NCI-H2227 (cell line): ENCODE results near the gene ANKRD44.
"Not testable (repeated sequence)": the region's sequence is repeated elsewhere in the genome, so short reads cannot be mapped to it uniquely, and the experiment has no call there.

Source experiments
- DNase-seq: peaks from one replicate; lab custom pipeline; 2025; ENCODE audit not compliant: unreplicated experiment; lab: John Stamatoyannopoulos, UW

Gene ANKRD44

GRCh38 chr2:197240018-197240417, 70.6 kb downstream of the ANKRD44 start:
- not testable (repeated sequence) for DNase-seq

DNA sequence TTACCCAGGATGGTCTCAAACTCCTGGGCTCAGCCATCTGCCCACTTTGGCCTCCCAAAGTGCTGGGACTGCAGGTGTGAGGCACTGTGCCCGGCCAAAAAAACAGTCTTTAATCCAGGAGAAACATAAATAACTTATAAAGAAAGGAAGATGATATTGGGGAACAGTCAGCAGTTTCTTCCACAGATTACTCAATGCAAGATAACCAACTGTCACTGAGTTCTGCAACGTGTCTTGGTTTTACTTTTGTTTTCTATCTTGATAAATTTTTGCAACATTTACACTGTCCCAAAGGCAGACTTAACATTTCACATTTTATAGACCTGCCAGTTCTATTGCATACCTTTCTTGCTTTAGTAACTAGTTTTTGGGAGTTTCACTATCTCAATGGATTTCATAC, 71.1 kb downstream of the ANKRD44 start:
- no peak for DNase-seq

DNA sequence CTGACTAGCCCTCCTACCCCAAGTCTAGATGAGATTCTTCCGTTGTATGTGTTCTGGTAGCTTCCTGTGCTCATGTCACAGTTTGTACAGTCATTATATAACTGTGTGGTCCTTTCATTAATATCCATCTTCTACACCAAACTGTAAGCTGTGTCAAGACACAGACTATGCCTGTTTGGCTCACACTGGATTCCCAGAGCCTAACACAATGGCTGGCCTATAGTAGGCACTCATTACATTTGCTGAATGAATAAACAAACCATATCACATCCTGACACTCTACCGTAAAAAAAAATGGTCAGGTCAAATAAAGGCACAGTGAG, 72.6 kb downstream of the ANKRD44 start:
- no peak for DNase-seq

DNA sequence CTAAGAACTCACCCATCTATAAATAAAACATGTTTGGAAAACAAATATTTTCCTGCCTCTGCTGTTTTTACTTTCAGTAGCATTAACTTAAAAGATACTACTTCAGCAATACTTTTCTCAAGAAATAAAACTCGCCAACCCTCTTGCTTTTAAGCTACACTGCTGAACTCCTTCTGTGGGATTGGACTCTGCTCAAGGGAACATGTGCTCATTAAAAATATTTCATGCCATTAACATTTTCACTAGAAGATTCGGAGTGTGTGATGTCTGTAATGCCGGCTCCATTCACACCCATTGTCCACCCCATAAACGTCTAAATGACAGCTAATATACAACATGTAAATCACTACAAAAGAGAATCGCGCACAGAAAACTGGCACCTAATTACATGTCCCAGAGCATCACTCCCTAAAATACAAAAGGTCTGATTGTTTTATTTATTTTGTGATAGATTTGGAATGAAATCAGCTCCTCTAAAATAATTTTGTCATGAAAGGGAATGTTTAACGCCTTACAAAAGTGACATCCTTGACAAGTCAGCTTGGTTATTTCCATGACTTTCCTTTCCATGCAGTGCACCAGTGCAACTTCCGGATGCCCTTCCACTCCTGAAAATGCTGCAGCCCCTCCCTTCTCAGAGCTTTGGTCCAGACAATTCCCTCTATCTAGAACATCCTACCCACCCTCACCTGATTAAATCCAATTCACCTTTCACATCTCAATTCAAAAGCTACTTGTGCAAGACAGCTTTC, 73.1 kb downstream of the ANKRD44 start:
- no peak for DNase-seq

- no peak for DNase-seq
Observed at GRCh38 chr2:197236816-197237215, 73.8 kb downstream of the ANKRD44 start.

DNA sequence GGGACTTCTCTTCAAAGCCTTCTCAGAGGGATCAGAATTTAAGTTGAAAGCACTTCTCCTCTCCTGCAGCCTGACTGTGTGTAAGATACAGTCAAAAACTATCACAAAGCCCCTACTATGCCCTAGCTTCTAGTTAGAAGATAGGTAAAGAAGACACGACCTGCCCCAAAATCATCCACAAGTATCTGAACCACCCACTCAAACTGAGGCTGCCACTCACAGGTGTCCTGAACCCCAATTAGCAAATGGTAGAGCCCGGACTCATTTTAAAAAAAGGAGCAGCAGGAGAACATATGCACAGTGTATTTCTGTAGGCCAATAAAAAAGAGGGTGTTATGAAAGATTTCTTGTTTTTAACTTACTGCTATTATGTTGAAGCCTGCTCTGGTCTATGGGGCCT, 74.4 kb downstream of the ANKRD44 start:
- no peak for DNase-seq

GRCh38 chr2:197235711-197236110, 74.9 kb downstream of the ANKRD44 start:
- no peak for DNase-seq

DNA sequence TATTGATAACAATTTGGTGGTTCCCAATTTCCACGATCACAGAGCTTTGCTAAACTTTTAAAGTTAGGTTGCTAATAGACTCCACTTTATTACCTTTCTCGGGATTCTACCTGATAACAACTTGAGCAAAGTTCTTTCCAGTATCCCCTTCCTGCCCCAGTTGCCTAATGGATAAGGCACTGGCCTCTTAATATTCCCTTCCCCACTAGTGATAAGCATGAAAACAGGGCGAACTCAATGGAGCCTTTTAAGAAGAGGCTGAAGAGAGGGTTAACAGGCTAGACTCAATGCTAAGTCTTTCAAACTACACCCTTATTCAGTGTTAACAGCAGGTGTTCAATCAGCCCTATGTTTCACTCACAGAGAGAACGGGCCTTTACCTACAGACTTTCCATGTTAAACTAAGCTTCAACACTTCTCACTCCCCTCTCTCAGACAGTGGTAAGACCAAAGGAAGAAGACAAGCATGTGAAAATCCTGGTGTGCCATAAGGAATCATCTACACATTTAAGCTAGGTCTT, 75.8 kb downstream of the ANKRD44 start:
- DNase-seq: no peak

DNA sequence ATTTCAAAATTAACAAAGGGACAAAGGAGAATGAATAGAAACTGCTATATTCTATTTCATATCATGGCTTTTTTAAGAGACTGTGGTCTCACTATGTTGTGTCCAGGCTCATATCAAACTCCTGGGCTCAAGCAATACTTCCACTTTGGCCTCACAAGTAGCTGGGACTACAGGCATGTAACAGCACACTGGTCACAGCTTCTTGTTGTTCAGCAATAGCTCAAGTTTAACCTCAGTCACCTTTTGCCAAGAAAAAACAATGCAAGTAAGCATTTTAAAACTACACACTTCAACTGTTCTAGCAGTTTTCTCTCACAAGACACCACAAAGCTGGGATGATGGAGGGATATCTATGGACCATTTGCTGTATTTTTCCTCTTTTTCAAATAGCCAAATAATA, 77.1 kb downstream of the ANKRD44 start:
- no peak for DNase-seq

DNA sequence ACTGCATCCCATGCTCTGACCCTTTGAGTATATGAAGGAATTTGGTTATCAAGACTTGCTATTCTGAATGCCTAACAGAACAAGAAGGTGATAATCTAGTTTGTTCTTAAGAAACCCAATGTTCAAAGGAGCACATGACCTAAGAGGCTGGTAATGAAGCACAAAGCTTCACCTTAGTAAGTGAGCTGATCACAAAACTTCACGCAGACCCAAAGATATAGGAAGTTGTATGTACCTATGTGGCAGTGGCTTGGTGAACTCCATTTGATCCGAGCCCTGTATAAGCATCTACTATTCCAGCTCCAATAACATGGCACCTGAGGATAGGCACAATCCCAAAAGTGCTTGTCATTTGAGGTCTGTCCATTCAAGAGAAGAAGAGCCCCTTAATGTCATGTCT, 78.6 kb downstream of the ANKRD44 start:
- DNase-seq: no peak

GRCh38 chr2:197229509-197230443, 80.8 kb downstream of the ANKRD44 start:
- no peak for DNase-seq

- no peak for DNase-seq
Observed at GRCh38 chr2:197223451-197223850, 87.1 kb downstream of the ANKRD44 start.

DNA sequence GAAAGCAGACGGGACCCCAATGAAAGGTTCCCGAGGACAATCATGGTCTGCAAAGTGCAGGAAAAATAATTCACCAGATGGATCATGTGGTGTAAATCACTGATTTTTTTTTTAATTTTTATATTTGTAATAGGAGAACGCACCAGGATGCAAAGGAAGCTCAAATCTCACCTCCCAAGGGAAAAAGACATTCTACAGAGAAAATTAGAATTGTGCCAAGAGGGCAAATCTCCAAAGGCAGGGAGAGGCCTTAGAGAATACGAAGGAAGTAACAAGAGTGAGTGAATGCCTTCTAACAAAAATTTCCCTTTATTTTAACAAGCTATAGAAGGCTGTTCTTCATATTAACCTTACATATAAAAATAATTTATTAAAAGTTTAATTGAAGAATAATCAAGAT, 90.9 kb downstream of the ANKRD44 start:
- no peak for DNase-seq

GRCh38 chr2:197217541-197217940, 93.0 kb downstream of the ANKRD44 start:
- DNase-seq: no peak

DNA sequence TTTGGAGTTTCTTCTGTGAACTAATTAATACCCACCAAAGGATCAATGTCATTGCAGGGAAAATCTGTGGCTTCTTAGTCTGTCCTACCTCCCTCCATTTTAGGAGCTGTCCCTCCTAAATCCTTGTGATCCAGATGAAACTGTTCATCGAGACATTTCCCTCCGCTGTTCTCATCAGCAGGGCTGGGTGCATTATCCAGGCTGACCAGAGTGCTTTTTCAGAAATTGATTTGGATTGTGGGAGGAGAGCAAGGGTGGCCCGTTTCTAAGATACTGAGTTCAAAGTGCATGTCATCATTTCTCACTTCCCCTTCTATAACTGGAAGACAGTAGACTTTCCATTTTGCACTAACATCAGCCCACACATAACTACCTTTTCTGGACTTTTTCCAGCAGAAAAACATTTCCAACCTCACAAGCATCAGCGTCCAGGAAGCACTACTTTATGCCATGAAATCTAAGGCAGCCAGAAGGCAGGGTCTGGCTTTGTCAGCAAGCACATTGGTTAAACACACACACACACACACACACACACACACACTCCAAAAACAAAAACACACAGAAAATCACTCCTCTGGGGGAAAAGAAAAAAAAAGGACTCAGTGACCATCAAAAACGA, 94.1 kb downstream of the ANKRD44 start:
- peak; percentile 51 for DNase-seq

GRCh38 chr2:197215748-197216360, 94.7 kb downstream of the ANKRD44 start:
- DNase-seq: no peak

DNA sequence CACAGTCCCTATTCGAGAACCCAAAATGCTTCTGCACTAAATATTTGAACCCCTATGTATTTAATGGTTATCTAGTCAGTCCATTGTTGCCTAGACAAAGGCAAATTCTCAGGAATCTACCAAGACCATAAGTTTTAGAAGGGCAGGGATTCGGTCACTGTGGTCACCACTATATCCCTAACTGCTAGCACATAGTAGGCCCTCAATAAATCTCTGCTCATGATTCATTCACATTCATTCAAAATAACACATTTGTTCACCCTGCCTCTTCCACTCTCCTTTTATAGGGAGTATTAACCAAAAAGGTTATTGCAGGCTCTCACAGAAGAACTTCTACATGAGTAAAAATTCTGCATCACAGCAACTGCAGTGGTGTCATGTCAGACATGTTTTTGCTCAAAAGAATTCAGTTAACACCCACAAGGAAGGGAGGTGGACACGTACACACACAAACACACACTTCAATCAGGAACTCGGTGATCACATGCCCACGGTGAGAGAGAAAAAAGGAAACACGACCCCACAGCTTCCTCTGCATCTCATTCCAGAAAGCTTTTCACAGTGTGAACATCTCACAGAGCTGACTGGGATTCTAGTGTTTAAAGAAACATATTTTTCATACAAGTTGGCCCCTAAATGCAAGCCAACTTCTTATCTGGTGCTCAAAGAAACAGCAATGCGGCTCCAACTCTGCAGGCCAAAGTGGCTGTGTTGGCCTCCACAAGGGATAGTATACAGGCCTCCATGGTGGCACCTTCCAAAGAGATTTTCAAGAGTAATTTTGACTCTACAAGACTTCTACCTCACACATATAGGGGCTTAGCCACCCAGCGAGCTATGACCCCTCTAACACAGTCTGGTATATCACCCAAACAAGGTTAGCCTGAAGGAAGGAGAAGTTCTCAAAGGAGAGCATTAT, 98.0 kb downstream of the ANKRD44 start:
- DNase-seq: no peak

GRCh38 chr2:197211881-197212342, 98.7 kb downstream of the ANKRD44 start:
- DNase-seq: no peak

DNA sequence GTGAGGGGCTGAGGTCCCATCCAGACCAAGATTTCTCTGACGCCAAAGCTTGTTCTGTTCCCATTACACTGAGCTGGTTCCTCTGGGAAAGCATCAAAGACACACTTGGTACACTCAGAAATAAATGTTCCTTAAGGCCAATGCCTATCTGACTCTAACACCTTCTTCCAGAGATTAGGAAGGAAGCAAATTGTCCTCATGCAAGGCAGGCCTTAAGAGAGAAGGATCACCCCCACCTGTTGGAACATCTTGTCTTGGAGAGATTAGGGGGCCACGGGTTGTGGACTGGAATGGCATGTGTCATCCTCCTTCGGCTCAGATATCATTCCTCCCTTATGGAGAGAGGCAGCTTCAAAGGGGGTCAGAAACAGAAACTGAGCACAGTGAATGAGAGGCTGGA, 100.2 kb downstream of the ANKRD44 start:
- no peak for DNase-seq
